ENCODE data around the gene CABP7.

The CABP7 gene

DNA sequence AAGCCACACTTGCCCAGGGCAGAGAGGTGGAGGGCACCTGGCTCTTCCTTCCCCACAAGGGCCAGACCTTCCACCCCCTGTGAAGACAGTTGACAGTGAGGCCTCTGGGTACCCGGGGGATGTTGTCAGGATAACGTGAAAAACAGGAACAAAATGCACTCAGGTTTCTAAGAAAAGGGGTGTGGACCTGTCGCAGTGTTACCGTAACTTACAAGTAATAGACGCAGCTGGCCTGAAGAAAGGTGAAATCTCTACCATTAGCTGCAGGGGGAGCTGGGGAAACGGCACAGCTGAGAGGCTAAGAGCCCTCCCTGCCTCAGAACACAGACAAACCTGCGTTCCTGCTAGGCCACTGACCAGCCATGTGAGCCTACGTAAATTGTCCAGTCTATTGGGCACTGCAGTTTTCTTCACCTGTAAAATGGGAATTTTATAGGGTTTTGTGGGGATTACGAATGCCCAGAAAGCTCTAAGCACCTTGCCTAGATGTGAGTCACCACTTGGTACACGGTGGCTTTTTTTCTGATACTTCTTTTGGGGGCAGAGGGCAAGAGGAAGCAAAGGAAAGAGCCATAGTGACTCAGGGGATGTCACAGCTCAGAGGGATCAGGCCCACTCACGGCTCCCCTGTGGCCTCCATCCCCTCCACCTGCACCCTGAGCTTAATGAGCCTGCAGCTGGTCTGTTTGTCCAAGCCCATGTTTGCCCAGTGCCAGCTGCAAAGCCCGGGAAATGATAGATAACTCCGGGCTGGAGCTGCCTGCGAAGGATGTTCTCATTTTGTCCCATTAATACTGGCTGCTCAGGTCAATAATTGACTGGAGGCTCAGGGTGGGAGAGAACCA, 18.4 kb upstream of the CABP7 start:
- TF ChIP-seq, protein P1, sequence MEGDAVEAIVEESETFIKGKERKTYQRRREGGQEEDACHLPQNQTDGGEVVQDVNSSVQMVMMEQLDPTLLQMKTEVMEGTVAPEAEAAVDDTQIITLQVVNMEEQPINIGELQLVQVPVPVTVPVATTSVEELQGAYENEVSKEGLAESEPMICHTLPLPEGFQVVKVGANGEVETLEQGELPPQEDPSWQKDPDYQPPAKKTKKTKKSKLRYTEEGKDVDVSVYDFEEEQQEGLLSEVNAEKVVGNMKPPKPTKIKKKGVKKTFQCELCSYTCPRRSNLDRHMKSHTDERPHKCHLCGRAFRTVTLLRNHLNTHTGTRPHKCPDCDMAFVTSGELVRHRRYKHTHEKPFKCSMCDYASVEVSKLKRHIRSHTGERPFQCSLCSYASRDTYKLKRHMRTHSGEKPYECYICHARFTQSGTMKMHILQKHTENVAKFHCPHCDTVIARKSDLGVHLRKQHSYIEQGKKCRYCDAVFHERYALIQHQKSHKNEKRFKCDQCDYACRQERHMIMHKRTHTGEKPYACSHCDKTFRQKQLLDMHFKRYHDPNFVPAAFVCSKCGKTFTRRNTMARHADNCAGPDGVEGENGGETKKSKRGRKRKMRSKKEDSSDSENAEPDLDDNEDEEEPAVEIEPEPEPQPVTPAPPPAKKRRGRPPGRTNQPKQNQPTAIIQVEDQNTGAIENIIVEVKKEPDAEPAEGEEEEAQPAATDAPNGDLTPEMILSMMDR (IDR thresholded peaks at IDR 0.05; ENCODE audit: borderline replicate concordance, control extremely low read depth, extremely low read depth, insufficient read depth, missing control alignments) = no peak
- DNase-seq (ENCODE audit: low spot score) = peak; percentile 60
- in situ Hi-C loops (cut with MboI; ENCODE audit: low sequenced_read_pairs, unreplicated experiment) = no loop called here

DNA sequence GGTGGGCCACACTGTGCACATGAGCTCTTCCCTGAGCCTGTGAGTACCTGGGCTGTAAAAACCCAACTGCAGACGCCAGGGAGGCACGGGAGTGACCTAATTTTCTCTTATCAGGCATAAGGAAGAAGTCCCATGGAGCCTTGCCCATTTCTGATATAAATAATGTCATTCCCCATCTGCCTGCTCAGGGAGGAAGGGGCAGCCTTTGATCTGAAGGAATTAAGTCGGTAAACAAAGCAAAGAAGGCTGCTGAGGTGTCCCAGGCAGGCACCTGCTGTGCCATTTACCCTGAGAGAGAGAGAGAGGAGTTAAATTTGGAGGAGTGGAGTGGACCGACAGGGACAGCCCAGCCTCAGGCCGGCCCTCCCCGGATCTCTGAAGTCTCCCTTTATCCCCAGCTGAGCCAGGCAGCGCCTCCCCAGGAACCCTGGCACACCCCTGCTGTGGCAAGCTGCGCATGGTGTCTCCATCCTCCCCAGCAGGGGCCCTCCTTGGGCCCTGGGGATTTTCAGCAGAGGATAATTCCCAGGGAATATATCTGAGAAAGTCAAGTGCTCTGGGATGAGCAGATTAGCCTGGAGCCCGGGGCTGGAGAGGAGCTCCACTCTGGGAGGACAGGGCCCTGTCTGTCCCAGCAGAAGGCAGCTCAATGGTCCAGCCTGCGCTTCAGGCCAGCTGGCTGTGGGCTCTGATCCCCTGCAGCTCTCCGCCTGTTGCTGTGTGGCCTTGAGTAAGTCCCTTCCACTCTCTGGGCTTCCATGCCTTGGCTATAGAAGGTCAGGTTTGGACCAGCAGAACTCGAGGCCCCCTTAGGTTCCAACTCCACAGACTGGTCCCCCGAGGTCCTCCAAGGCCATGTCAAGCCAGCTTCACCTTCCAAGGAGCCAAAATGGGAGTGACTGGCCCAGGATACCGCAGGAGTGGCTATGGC, 17.5 kb upstream of the CABP7 start:
- TF ChIP-seq, protein P1 (IDR thresholded peaks at IDR 0.05; ENCODE audit: borderline replicate concordance, control extremely low read depth, extremely low read depth, insufficient read depth, missing control alignments) = no peak
- in situ Hi-C loops (cut with MboI; ENCODE audit: low sequenced_read_pairs, unreplicated experiment) = no loop called here
- DNase-seq (ENCODE audit: low spot score) = no peak

DNA sequence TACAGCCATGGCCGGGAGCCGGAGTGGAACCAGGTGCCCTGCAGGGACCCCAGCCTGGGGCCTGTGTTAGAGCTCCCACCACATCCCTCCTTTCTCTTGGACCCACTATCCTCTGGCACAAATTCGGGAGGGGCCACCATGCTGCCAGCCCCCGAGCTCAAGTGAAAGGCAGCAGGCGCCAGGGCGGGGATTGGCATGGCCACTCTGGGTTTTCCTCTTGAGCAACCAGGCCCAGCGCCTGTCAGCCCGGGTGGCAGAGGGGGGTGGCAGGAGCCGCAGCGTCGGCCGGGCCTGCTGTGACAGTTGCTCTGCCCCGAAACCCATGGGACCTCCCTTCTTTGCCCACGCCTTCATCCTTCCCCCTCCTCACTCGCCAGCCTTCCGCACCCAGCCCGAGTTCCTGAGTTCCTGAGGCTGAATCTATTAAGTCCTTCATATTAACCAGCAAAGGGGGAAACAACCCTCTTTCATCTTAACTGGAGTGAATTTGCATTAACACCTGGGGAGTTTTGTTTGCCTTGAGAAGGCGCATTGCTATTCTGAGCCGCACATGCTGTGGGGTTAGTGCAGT, 16.8 kb upstream of the CABP7 start:
- DNase-seq (ENCODE audit: low spot score) = no peak
- TF ChIP-seq, protein P1 (IDR thresholded peaks at IDR 0.05; ENCODE audit: borderline replicate concordance, control extremely low read depth, extremely low read depth, insufficient read depth, missing control alignments) = no peak
- in situ Hi-C loops (cut with MboI; ENCODE audit: low sequenced_read_pairs, unreplicated experiment) = no loop called here

DNA sequence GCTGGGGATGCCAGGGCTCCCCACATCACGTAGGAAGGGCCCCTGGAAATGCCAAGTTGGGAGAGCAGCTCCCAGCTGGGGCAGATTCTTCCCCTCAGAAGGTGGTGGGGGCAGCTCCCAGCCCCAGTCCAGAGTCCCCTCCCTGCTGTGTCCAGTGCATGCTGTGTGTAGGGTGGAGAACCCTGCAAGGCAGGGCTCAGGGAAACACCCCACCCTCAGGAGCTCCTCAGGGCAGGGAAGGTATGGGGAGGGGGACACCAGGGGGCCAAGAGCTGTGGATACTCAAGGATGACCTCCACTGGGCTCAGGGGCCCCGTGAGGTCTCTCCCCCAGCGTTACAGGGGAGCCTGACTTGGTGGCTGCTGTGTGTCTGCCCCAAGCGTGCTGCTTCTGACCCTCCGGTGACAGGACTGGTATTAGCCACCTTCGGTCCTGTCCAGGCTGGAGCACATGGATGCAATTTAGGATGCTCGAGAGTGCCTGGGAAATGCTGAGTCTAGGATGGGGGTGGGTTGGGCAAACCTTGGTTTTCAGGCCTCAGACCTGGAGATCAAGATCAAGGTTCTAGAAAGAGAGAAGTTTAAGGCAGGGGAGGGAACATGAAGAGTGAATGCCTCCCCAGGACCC, 16.1 kb upstream of the CABP7 start:
- in situ Hi-C loops (cut with MboI; ENCODE audit: low sequenced_read_pairs, unreplicated experiment) = no loop called here
- DNase-seq (ENCODE audit: low spot score) = no peak
- TF ChIP-seq, protein P1 (IDR thresholded peaks at IDR 0.05; ENCODE audit: borderline replicate concordance, control extremely low read depth, extremely low read depth, insufficient read depth, missing control alignments) = no peak

DNA sequence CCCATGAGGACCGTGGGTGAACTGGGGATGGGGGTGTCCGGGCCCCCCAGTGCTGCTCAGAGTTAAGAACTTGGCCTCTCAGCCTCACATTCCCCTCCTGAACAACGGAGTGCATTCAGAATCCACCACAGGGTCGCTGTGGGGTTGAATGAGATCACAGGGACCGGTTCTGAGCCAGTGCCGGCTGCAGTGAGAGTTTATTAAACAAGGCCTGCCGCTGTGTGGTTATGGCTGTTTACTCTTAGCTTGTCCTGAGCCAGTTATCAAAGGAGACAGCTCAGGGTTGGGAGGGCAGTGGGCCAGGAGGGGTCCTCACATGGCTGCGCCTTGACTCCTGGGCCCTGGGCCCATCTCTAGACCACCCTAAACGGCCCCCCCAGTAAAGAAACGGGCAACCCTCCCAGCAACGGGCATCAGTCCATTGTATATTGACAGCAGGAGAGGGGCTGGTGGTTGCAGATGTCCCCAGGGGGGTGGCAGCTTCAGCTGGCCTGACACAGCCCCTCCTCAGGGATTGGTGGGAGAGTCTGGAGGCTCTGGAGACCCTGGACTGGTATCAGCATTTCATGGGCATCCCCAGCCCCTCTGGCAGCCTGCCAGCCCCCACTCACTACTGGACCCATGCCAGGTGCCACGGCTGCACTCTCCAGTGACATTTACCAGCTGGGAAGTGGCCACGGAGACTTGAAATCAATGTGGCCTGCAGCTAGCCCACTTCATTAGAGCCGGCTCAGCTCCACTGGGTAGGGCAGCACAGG, 15.1 kb upstream of the CABP7 start:
- DNase-seq (ENCODE audit: low spot score) = no peak
- in situ Hi-C loops (cut with MboI; ENCODE audit: low sequenced_read_pairs, unreplicated experiment) = no loop called here
- TF ChIP-seq, protein P1 (IDR thresholded peaks at IDR 0.05; ENCODE audit: borderline replicate concordance, control extremely low read depth, extremely low read depth, insufficient read depth, missing control alignments) = no peak

All from GM13976 (cell line).